CD4-positive, alpha-beta T cell (primary cell): Measurements from ENCODE around the gene MYH15. TPM values are rescaled to one million over a fixed set of nuclear protein-coding genes. Genes with fewer than 3 reads are reported as not detected.

Source experiments
- ATAC-seq: fragments of 200-7000 bp; cut with Tn5 transposase; one replicate; pipeline ENCODE4 v1.10.0; 2022; ENCODE audit warnings: mild to moderate bottlenecking; ENCODE audit not compliant: poor library complexity
- CTCF ChIA-PET: fragments of 350-600 bp; sonication (Branson Sonifier 250); formaldehyde crosslinking; loops from one replicate; lab custom pipeline; 2021; ENCODE audit warnings: antibody characterized with exemption, inconsistent platforms; lab: Charles Lee
- POLR2A ChIA-PET: fragments of 350-600 bp; sonication (Branson Sonifier 250); formaldehyde crosslinking; loops from one replicate; lab custom pipeline; 2021; ENCODE audit warnings: antibody characterized with exemption, inconsistent platforms; lab: Charles Lee
- DNase-seq, 14 experiments: peaks; one replicate each; pipeline ENCODE4 v3.0.0-alpha.2; 2013 to 2020; ENCODE audit warnings: mixed read lengths in 2 of 14
- H3K27ac ChIP-seq, 2 donors: one replicate each; pipeline versions ENCODE4 v1.5.1 to v1.7.0; 2013; ENCODE audit warnings: low read length in 2 of 2, low read depth in 1 of 2, mild to moderate bottlenecking in 1 of 2
- H3K27me3 ChIP-seq, 2 experiments: 1 replicate in 1 of 2; 2 replicates in 1 of 2; pipeline versions ENCODE4 v1.6.1 to v1.7.0; 2013; ENCODE audit warnings: low read length in 2 of 2, control low read depth in 1 of 2, mild to moderate bottlenecking in 1 of 2, moderate library complexity in 1 of 2; ENCODE audit not compliant: insufficient read depth in 2 of 2, control insufficient read depth in 1 of 2
- H3K36me3 ChIP-seq: one replicate; pipeline ENCODE4 v1.6.1; 2013; ENCODE audit warnings: low read length, control low read depth; ENCODE audit not compliant: insufficient read depth
- H3K4me1 ChIP-seq: one replicate; pipeline ENCODE4 v1.6.1; 2013; ENCODE audit warnings: low read length, control low read depth; ENCODE audit not compliant: insufficient read depth
- H3K4me3 ChIP-seq: one replicate; pipeline ENCODE4 v1.5.1; 2013; ENCODE audit warnings: mild to moderate bottlenecking, low read length, moderate library complexity
- H3K9me3 ChIP-seq, 2 experiments: 1 replicate in 1 of 2; 2 replicates in 1 of 2; pipeline versions ENCODE4 v1.6.1 to v1.7.0; 2013; ENCODE audit warnings: low read length in 2 of 2, mild to moderate bottlenecking in 2 of 2, control low read depth in 1 of 2, moderate library complexity in 1 of 2; ENCODE audit not compliant: control insufficient read depth in 1 of 2, insufficient read depth in 1 of 2
- H3K27ac Mint-ChIP-seq: one replicate; pipeline ENCODE4 v1.8.0; 2020; ENCODE audit warnings: mixed read lengths
- H3K27me3 Mint-ChIP-seq: one replicate; pipeline ENCODE4 v1.8.0; 2021; ENCODE audit warnings: mixed read lengths
- H3K36me3 Mint-ChIP-seq: one replicate; pipeline ENCODE4 v1.8.0; 2021; ENCODE audit warnings: low read depth, mixed read lengths
- H3K4me1 Mint-ChIP-seq: one replicate; pipeline ENCODE4 v1.8.0; 2021; ENCODE audit warnings: low read depth, mixed read lengths
- H3K4me3 Mint-ChIP-seq: one replicate; pipeline ENCODE4 v1.8.0; 2020; ENCODE audit warnings: mild to moderate bottlenecking, mixed read lengths
- H3K9me3 Mint-ChIP-seq: one replicate; pipeline ENCODE4 v1.8.0; 2020; ENCODE audit warnings: mixed read lengths
- intact Hi-C, 2 experiments: fragments of 100-400 bp; cut with DNase I in 1 of 2; cut with micrococcal nuclease in 1 of 2; formaldehyde crosslinking; loops; one replicate each; pipeline versions ENCODE4 v1.15.1 to v1.9.0; 2023 to 2025; cut with DNase I, micrococcal nuclease
- total RNA-seq, 174 experiments: library from RNA in 2 of 174; stranded (reverse) in 2 of 174; gene quantifications; one replicate each; pipeline ENCODE4 v1.2.3 and lab custom pipeline; 2021 to 2026
- TF ChIP-seq, protein P1 (sequence below): fragments of 200-600 bp; IDR thresholded peaks from one replicate; pipeline ENCODE4 v1.8.0; 2022; ENCODE audit warnings: antibody characterized with exemption, mild to moderate bottlenecking

Gene MYH15
- total RNA-seq, 2 experiments from 2014 or later, result 0.05 to 0.08 TPM

DNA sequence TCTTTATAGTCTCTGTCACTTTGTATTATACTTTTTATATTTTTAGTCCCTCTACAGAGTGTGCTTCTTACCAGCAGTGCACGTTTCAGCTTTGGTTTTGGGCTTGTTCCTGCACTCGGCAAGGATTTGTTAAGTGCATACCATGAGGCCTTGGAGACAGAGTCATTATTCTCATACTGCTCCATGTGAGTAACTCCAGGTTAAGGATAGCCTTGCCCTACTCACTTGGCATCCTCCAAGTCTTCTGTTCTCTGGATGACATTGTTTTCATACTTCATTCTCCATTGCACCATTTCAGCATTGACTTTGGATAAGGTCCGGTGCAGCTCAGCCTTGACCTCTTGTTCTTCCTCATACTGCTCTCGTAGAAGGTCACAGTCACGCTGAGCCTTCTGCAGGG lies 96.4 kb downstream of the MYH15 start:
- no peaks in the 10 kb centered on the region for H3K27me3 Mint-ChIP-seq
- H3K36me3 ChIP-seq, result no peaks in the 10 kb centered on the region
- no peak overlapping the region for H3K27ac ChIP-seq
- no peaks in the 10 kb centered on the region for H3K4me1 Mint-ChIP-seq
- H3K4me1 ChIP-seq, result no peaks in the 10 kb centered on the region
- intact Hi-C loops, result no loop called here
- no peak overlapping the region for H3K27ac Mint-ChIP-seq
- TF ChIP-seq, protein P1, sequence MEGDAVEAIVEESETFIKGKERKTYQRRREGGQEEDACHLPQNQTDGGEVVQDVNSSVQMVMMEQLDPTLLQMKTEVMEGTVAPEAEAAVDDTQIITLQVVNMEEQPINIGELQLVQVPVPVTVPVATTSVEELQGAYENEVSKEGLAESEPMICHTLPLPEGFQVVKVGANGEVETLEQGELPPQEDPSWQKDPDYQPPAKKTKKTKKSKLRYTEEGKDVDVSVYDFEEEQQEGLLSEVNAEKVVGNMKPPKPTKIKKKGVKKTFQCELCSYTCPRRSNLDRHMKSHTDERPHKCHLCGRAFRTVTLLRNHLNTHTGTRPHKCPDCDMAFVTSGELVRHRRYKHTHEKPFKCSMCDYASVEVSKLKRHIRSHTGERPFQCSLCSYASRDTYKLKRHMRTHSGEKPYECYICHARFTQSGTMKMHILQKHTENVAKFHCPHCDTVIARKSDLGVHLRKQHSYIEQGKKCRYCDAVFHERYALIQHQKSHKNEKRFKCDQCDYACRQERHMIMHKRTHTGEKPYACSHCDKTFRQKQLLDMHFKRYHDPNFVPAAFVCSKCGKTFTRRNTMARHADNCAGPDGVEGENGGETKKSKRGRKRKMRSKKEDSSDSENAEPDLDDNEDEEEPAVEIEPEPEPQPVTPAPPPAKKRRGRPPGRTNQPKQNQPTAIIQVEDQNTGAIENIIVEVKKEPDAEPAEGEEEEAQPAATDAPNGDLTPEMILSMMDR, result no peak
- DNase-seq, result no peak
- H3K36me3 Mint-ChIP-seq, result no peaks in the 10 kb centered on the region
- H3K9me3 ChIP-seq, result no peaks in the 10 kb centered on the region
- POLR2A ChIA-PET, result no interaction called here
- no peak overlapping the region for H3K4me3 ChIP-seq
- H3K9me3 Mint-ChIP-seq, result no peaks in the 10 kb centered on the region
- CTCF ChIA-PET, result no interaction called here
- H3K27me3 ChIP-seq, result no peaks in the 10 kb centered on the region
- ATAC-seq, result no peak
- H3K4me3 Mint-ChIP-seq, result no peak overlapping the region

DNA sequence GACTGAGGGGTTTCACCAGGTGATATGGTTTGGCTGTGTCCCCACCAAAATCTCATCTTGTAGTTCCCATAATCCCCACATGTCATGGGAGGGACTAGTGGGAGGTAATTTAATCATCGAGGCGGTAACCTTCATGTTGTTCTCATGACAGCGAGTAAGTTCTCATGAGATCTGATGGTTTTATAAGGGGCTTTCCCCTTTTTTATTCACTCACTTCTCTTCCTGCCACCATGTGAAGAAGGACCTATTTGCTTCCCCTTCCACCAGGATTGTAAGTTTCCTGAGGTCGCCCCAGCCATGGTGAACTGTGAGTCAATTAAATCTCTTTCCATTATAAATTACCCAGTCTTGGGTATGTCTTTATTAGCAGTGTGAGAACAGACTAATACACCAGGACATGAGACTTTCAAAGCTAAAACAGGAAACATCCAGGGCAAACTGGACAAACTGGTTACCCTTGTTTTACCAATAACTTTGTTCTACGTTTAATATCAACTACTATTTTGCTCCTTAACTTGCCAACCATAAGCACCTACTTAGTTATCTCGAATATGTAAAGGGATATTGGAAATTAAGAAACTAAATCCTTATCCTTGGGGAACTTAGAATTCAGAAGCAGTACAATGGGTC lies 98.2 kb downstream of the MYH15 start:
- H3K27me3 Mint-ChIP-seq, result no peaks in the 10 kb centered on the region
- intact Hi-C loops, result no loop called here
- H3K4me3 ChIP-seq, result no peak overlapping the region
- TF ChIP-seq, protein P1, result no peak
- H3K27ac Mint-ChIP-seq, result no peak overlapping the region
- no peaks in the 10 kb centered on the region for H3K4me1 ChIP-seq
- ATAC-seq (no peak), DNase-seq (no peak)
- no peaks in the 10 kb centered on the region for H3K36me3 Mint-ChIP-seq
- H3K4me1 Mint-ChIP-seq, result no peaks in the 10 kb centered on the region
- no peaks in the 10 kb centered on the region for H3K27me3 ChIP-seq
- no peaks in the 10 kb centered on the region for H3K9me3 ChIP-seq
- no peaks in the 10 kb centered on the region for H3K36me3 ChIP-seq
- H3K27ac ChIP-seq, result no peak overlapping the region
- H3K4me3 Mint-ChIP-seq, result no peak overlapping the region
- ChIA-PET CTCF (no interaction called here), POLR2A (no interaction called here)
- no peaks in the 10 kb centered on the region for H3K9me3 Mint-ChIP-seq

DNA sequence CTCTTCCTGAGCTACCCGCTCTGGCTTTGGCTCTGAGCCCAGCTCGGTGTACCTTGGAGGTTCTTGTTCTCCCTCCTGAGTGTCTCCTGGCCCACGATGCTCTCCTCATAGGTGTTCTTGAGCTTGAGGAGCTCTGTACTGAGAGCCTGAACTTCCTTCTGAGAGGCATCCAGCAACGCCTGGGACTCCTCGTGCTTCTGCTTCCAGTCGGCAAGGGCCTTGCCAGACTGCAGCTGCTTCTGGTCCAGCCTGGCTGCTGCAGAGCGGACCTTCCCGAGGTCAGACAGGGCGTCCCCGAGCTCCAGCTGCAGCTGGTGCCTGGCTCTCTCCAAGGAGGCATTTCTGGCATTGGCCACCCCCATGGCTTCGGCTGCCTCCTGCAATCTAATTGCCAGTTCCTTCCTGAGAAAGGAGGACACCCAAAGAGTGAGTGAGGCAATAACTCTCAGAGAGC lies 99.8 kb downstream of the MYH15 start:
- TF ChIP-seq, protein P1, result no peak
- no peaks in the 10 kb centered on the region for H3K4me1 Mint-ChIP-seq

More for the DNA sequence above, 99.8 kb downstream of the MYH15 start:
- Mint-ChIP-seq H3K4me3 (no peak overlapping the region), H3K27me3 (no peaks in the 10 kb centered on the region), H3K27ac (no peak overlapping the region), H3K36me3 (no peaks in the 10 kb centered on the region), H3K9me3 (no peaks in the 10 kb centered on the region)
- ATAC-seq (no peak), DNase-seq (no peak)
- POLR2A ChIA-PET, result no interaction called here
- Histone ChIP-seq H3K9me3 (no peaks in the 10 kb centered on the region), H3K27ac (no peak overlapping the region), H3K27me3 (no peaks in the 10 kb centered on the region), H3K4me3 (no peak overlapping the region), H3K36me3 (no peaks in the 10 kb centered on the region), H3K4me1 (no peaks in the 10 kb centered on the region)
- intact Hi-C loops, result no loop called here
- CTCF ChIA-PET, result no interaction called here
